ENCODE data around the gene CDH23.

DNA sequence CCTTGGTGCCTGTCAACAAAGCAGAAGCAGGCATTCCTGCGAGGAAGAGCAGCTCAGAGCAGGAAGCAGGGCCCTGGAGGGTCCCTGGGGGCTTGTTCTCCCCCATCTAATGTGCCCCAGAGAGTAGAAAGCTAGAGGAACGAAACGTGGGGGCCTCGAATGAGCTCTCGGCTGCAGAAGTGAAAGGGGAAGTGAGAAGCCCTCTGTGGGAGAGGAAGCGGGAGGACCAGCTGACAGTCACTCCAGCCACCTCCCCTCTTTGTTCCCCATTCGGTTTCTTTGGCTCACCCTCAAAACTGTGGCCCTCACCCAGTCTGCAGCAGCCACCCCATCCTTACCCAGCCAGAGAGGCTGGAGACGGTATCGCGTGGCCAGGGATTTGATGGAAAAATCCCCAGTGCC lies 297.8 kb downstream of the CDH23 start:
- no peak for TF ChIP-seq POLR2A (IDR thresholded peaks at IDR 0.05; ENCODE audit: low read length)
- no peak for TF ChIP-seq GATA1 (IDR thresholded peaks at IDR 0.05; ENCODE audit: low read depth, low read length)

All from erythroblast (primary cell).